Thyroid gland (tissue), 4 donors: Measurements from ENCODE around the gene CDH22. TPM values are rescaled to one million over a fixed set of nuclear protein-coding genes. Genes with fewer than 3 reads are reported as not detected.

Source experiments
- DNase-seq, 2 donors: peaks; one replicate each; pipeline ENCODE4 v3.0.0-alpha.2; 2019
- H3K27ac ChIP-seq, 3 donors: fragments of 200-600 bp; sonication (generic); 1 replicate in 2 of 3; 2 replicates in 1 of 3; pipeline ENCODE4 v1.5.1; 2016 to 2019; ENCODE audit warnings: mild to moderate bottlenecking in 1 of 3, moderate library complexity in 1 of 3
- H3K27me3 ChIP-seq: fragments of 200-600 bp; sonication (generic); one replicate; pipeline ENCODE4 v1.5.1; 2019
- H3K36me3 ChIP-seq, 2 donors: fragments of 200-600 bp; sonication (generic); one replicate each; pipeline ENCODE4 v1.5.1; 2016 to 2019
- H3K4me1 ChIP-seq, 2 donors: fragments of 200-600 bp; sonication (generic); one replicate each; pipeline ENCODE4 v1.5.1; 2017 to 2019
- H3K4me3 ChIP-seq, 3 donors: fragments of 200-600 bp; sonication (generic); replicated peaks in 1 of 3; 1 replicate in 2 of 3; 2 replicates in 1 of 3; pipeline ENCODE4 v1.5.1; 2016; ENCODE audit warnings: mild to moderate bottlenecking in 1 of 3
- H3K9me3 ChIP-seq: fragments of 200-600 bp; sonication (generic); one replicate; pipeline ENCODE4 v1.5.1; 2017
- POLR2A ChIP-seq, 2 donors: fragments of 450-650 bp; IDR thresholded peaks; one replicate each; pipeline ENCODE4 v1.6.1; 2017; ENCODE audit warnings: antibody characterized with exemption in 2 of 2, mild to moderate bottlenecking in 2 of 2, moderate library complexity in 1 of 2
- WGBS, 2 donors: methylation state at CpG; one replicate each; pipeline ENCODE4 v1.1.5; 2017; 5-methylcytosine and 5-hydroxymethylcytosine counted together
- intact Hi-C: fragments of 100-400 bp; cut with DNase I; formaldehyde crosslinking; loops from one replicate; pipeline ENCODE4 v1.15.1; 2023
- total RNA-seq, 4 donors: library from RNA; depleted of rRNA; stranded (reverse); fragments of >200 nt; gene quantifications; one replicate each; pipeline ENCODE4 v1.2.3, GENCODE V29; 2016
- TF ChIP-seq, protein P1 (sequence below), 6 experiments: fragments of 200-600 bp in 3 of 6; fragments of 450-650 bp in 3 of 6; sonication (generic) in 3 of 6; IDR thresholded peaks; one replicate each; pipeline ENCODE4 v1.5.1; 2016 to 2019; ENCODE audit warnings: antibody characterized with exemption in 6 of 6, mild to moderate bottlenecking in 2 of 6, inconsistent platforms in 1 of 6, moderate library complexity in 1 of 6

The CDH22 gene
- total RNA-seq, 4 donors from 2014 or later, result 0.38 to 3.0 (median 1.2) TPM

DNA sequence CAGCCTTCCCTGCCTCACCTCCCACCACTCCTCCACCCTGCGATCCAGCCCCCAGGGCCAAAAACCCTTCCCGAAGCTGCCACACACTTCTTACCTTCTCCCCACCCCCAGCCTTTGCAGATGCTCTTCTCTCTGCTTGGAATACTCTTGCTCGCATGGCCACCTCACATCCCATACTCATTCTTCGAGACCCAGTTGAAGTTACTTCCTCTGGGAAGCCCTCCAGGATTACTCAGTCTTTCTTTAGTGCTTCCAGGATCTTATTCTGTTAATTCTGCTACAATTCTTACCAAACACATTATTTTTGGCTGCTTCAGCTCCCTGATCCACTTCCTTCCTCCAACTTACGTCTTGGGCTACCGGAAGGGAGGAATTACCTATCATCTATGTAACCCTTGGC lies 135.8 kb downstream of the CDH22 start:
- Histone ChIP-seq H3K36me3 (no peaks in the 10 kb centered on the region), H3K27me3 (peaks cover 9% of the 10 kb centered on the region), H3K4me1 (peaks cover 0 to 3% of the 10 kb centered on the region in 2 donors), H3K9me3 (no peaks in the 10 kb centered on the region), H3K4me3 (no peak overlapping the region), H3K27ac (no peak overlapping the region)
- intact Hi-C loops, result loop anchor here (2.0 kb wide), 1 partner anchor 40 kb away; no protein-coding TSS in a partner anchor
- TF ChIP-seq, protein P1, sequence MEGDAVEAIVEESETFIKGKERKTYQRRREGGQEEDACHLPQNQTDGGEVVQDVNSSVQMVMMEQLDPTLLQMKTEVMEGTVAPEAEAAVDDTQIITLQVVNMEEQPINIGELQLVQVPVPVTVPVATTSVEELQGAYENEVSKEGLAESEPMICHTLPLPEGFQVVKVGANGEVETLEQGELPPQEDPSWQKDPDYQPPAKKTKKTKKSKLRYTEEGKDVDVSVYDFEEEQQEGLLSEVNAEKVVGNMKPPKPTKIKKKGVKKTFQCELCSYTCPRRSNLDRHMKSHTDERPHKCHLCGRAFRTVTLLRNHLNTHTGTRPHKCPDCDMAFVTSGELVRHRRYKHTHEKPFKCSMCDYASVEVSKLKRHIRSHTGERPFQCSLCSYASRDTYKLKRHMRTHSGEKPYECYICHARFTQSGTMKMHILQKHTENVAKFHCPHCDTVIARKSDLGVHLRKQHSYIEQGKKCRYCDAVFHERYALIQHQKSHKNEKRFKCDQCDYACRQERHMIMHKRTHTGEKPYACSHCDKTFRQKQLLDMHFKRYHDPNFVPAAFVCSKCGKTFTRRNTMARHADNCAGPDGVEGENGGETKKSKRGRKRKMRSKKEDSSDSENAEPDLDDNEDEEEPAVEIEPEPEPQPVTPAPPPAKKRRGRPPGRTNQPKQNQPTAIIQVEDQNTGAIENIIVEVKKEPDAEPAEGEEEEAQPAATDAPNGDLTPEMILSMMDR (IDR thresholded peaks at IDR 0.05), result no peak
- no peak for TF ChIP-seq POLR2A (IDR thresholded peaks at IDR 0.05)
- no peak for DNase-seq
- WGBS, 2 donors, result 52 to 53% methylated on average over 6 of the region's 6 CpGs

DNA sequence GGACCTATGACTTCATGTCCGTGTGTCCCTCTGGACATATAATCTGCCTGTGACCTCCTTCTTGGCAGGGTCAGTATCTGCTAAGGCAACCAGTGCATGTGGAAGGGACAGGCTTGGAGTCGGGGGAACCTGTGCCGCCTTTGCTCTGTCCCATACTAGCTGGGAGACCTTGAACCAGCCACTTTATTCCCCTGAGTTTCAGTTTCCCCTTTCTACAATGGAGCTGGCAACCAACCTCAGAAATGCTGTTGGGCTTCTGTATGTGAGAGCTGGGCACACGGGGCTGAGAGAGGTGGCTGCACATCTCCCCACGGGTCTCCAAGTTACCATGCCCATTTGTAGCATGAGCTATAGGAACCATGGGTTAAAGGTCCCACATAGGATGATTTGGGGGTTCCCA lies 136.4 kb downstream of the CDH22 start:
- no peaks in the 10 kb centered on the region for H3K9me3 ChIP-seq
- peaks cover 9% of the 10 kb centered on the region for H3K27me3 ChIP-seq
- no peaks in the 10 kb centered on the region for H3K36me3 ChIP-seq
- intact Hi-C loops, result loop anchor here (2.0 kb wide), 1 partner anchor 39 kb away; no protein-coding TSS in a partner anchor
- no peak overlapping the region for H3K27ac ChIP-seq
- no peak overlapping the region for H3K4me3 ChIP-seq
- no peak for TF ChIP-seq POLR2A (IDR thresholded peaks at IDR 0.05)
- TF ChIP-seq, protein P1 (IDR thresholded peaks at IDR 0.05), result no peak
- no peak for DNase-seq
- WGBS, 2 donors, result 77 to 78% methylated on average over 5 of the region's 5 CpGs
- peaks cover 0 to 1% of the 10 kb centered on the region in 2 donors for H3K4me1 ChIP-seq

DNA sequence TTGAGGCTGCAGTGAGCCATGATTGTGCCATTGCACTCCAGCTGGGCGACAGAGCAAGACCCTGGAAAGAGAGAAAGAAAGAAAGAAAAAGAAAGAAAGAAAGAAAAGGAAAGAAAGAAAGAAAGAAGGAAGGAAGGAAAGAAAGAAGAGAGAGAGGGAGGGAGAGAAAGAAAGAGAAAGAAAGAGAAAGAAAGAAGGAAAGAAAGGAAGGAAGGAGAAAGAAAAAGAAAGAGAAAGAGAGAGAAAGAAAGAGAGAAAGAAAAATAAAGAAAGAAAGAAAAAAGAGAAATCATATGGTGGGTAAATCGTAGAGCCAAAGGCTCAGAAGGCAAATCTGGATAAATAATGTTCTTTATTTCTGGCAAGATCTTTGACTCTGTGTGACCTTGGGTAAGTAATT lies 136.8 kb downstream of the CDH22 start:
- Histone ChIP-seq H3K4me3 (no peak overlapping the region), H3K9me3 (no peaks in the 10 kb centered on the region), H3K27me3 (peaks cover 9% of the 10 kb centered on the region), H3K27ac (no peak overlapping the region), H3K36me3 (no peaks in the 10 kb centered on the region), H3K4me1 (no peaks in the 10 kb centered on the region)
- no peak for DNase-seq
- 74 to 78% methylated on average over 2 of the region's 2 CpGs for WGBS, 2 donors
- TF ChIP-seq, protein P1 (IDR thresholded peaks at IDR 0.05), result no peak
- intact Hi-C loops, result no loop called here

DNA sequence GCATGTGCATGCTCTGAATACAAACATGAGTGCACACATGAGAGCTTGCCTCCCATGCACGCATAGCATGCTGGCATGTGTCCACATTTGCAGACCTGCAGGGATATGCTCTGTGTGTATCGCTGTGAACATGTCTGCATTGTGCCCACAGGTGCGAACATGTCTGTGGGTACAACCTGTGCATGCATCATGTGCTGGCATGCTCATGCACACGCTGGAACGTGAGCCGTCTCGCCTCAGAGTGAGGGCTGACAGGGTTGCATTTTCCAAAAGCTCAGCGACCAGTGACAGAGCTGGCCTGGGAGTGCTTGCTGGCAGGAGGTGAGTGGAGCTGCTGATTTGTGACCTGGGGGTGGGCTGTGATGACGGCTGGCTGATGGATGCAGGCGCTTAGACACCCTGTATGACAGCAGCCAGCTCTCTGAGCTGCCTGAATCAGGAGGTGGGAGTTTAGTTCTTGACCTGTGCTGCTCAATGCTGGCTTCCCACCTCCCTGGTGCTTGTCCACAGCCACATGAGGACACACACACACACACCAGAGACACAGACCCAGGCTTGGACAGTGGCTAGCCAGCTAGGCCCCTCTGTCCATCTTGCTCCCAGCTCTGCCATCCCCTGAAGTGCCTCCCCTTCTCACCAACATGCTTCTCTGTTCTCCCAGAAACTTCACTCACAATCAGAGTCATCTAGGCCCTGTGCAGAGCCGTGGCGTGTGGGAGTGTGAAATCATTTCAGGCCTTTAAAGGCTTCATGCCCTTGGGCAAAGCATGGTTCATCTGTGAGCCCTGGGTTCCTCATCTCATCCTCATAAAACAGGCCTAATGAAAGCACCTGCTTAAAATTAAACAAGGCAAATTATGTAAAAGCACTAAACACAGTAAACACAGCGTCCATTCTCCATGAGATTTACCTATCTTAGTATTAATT lies 138.8 kb downstream of the CDH22 start:
- H3K9me3 ChIP-seq, result no peaks in the 10 kb centered on the region
- no peak for TF ChIP-seq POLR2A (IDR thresholded peaks at IDR 0.05)
- TF ChIP-seq, protein P1 (IDR thresholded peaks at IDR 0.05), result no peak
- H3K27ac ChIP-seq, result no peak overlapping the region
- intact Hi-C loops, result no loop called here
- WGBS, 2 donors, result 65 to 73% methylated on average over 12 to 13 of the region's 13 CpGs
- no peak overlapping the region for H3K4me3 ChIP-seq
- no peaks in the 10 kb centered on the region for H3K4me1 ChIP-seq
- H3K36me3 ChIP-seq, result no peaks in the 10 kb centered on the region
- peaks cover 9% of the 10 kb centered on the region for H3K27me3 ChIP-seq
- no peak for DNase-seq

DNA sequence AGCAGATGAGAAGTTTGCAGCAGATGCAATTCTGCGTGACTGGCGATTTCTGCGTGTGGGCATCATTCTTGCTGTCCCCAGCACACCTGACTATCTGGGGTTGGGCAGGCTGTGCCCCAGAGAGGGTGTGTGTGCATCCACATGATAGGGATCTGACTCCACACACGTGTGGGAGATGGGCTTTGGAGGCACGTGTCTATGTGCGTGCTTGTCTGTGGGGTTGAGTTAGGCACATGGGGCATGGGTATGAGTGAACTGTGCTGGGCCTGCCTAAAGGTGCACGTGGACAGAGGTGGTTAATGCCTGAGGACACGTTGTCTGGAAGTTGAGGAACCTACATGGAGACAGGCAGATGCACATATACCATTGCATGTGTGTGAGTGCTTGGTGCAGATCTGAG lies 139.9 kb downstream of the CDH22 start:
- Histone ChIP-seq H3K4me3 (no peak overlapping the region), H3K27ac (no peak overlapping the region), H3K9me3 (no peaks in the 10 kb centered on the region), H3K27me3 (peaks cover 1% of the 10 kb centered on the region), H3K36me3 (no peaks in the 10 kb centered on the region), H3K4me1 (no peaks in the 10 kb centered on the region)
- no peak for DNase-seq
- WGBS, 2 donors, result 63 to 72% methylated on average over 8 of the region's 8 CpGs
- TF ChIP-seq, protein P1 (IDR thresholded peaks at IDR 0.05), result no peak
- TF ChIP-seq POLR2A (IDR thresholded peaks at IDR 0.05), result no peak
- intact Hi-C loops, result no loop called here
